ENCODE results near the gene SHROOM3. TPM values are rescaled to one million over a fixed set of nuclear protein-coding genes. Genes with fewer than 3 reads are reported as not detected.
A peak's percentile ranks its signal among the peaks of the same experiment; 100 is the strongest.
"Not testable (repeated sequence)": the region's sequence is repeated elsewhere in the genome, so short reads cannot be mapped to it uniquely, and the experiment has no call there.

SHROOM3 gene
- total and polyA plus RNA-seq, 8 donors: 13.5 to 96.9 (median 16.9) TPM

DNA sequence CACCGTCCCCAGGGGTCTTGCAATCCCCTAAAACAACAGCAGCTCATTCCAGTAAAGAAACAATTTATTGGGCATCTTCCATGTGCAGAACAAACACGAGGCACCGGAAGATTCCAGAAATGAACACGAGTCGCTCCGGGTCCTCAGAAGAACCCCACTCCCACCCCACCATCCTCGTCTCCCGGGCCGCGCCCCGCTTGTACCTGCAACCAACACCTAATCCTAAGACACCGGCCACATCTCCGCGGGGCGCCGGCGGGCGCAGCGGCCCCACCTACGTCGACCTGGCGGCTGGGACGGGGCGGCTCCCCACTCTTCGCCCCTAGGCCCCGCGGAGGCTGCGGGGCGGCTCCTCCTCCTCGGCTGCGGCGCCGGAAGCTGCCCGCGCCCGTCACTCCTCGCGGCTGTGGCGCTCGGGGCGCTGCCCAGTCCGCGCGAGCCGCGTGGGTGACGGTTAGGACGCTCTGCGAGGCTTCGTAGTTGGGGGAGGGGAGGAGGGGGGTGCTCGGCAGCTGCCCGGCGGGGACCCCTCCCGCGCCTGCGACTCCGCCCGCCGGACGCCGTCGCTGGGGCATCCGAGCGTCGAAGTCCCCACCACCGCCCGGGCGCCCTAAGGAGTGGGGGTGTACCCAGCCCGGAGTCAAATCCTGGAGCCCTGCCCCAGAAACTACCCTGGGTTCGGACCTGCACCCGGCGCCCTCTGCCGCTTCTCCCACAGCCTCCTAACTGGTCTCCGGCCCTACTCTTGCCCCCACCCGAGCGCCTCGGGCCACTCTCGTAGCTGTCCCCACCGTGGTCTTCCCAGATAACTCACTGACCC lies 14.1 kb upstream of the SHROOM3 start, which contains the start of gene CCDC158:
CCDC158 (minus strand) TSS at position 380 of the 820 bp plus-strand sequence. CDS start 17,934 bp downstream, outside the sequence.
- H3K36me3 ChIP-seq: no peaks in the 10 kb centered on the region
- ATAC-seq (peak; percentile 88), DNase-seq (peak in 2 of 4 donors; percentile 60 to 86)
- no peak within 1 kb of the TSS for H3K27ac ChIP-seq
- H3K4me1 ChIP-seq: peaks cover 0 to 10% of the 10 kb centered on the region in 2 donors
- TF ChIP-seq, protein P1, sequence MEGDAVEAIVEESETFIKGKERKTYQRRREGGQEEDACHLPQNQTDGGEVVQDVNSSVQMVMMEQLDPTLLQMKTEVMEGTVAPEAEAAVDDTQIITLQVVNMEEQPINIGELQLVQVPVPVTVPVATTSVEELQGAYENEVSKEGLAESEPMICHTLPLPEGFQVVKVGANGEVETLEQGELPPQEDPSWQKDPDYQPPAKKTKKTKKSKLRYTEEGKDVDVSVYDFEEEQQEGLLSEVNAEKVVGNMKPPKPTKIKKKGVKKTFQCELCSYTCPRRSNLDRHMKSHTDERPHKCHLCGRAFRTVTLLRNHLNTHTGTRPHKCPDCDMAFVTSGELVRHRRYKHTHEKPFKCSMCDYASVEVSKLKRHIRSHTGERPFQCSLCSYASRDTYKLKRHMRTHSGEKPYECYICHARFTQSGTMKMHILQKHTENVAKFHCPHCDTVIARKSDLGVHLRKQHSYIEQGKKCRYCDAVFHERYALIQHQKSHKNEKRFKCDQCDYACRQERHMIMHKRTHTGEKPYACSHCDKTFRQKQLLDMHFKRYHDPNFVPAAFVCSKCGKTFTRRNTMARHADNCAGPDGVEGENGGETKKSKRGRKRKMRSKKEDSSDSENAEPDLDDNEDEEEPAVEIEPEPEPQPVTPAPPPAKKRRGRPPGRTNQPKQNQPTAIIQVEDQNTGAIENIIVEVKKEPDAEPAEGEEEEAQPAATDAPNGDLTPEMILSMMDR (IDR thresholded peaks at IDR 0.05): no peak
- peaks cover 0 to 25% of the 10 kb centered on the region in 2 donors for H3K27me3 ChIP-seq
- H3K4me3 ChIP-seq: peak within 1 kb of the TSS; percentile 38 to 44
- intact Hi-C loops (cut with DNase I): no loop called here
- H3K9me3 ChIP-seq: no peaks in the 10 kb centered on the region

DNA sequence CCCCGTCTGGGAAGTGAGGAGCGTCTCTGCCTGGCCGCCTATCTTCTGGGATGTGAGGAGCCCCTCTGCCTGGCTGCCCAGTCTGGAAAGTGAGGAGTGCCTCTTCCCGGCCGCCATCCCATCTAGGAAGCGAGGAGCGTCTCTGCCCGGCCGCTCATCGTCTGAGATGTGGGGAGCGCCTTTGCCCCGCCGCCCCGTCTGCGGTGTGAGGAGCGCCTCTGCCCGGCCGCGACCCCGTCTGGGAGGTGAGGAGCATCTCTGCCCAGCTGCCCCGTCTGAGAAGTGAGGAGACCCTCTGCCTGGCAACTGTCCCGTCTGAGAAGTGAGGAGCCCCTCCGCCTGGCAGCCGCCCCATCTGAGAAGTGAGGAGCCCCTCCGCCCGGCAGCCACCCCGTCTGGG lies 11.9 kb upstream of the SHROOM3 start:
- DNase-seq: peak in 1 of 4 donors; percentile 65
- H3K9me3 ChIP-seq; H3K27ac ChIP-seq; intact Hi-C loops (cut with DNase I); H3K4me3 ChIP-seq; H3K36me3 ChIP-seq; ATAC-seq: not testable (repeated sequence)
- Histone ChIP-seq H3K4me1 (peaks cover 0 to 10% of the 10 kb centered on the region in 2 donors), H3K27me3 (peaks cover 0 to 25% of the 10 kb centered on the region in 2 donors)

DNA sequence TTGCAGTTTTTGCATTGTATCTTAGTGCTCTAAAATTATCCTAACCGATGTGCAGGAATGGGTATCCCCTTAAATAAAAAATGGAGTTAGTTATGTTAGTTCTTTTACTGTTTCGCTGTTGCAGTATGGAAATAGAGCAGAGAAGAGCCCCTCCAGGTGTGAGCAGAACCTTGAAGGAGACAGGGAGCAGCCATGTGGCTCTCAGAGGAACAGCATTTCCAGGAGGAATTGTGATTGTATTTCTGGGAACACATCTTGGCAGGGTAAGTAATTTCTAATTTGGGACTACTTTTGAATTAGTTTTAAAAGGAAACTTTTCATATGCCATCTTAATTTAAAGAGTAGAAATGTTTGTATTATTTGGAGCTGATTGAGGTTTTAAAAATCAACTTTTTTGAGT lies 8.8 kb upstream of the SHROOM3 start:
- TF ChIP-seq, protein P1 (IDR thresholded peaks at IDR 0.05): no peak
- Histone ChIP-seq H3K27ac (no peak overlapping the region), H3K4me3 (no peak overlapping the region), H3K9me3 (no peaks in the 10 kb centered on the region), H3K27me3 (peaks cover 0 to 10% of the 10 kb centered on the region in 2 donors), H3K4me1 (peaks cover 0 to 1% of the 10 kb centered on the region in 2 donors), H3K36me3 (no peaks in the 10 kb centered on the region)
- ATAC-seq (peak; percentile 40), DNase-seq (no peak)
- intact Hi-C loops (cut with DNase I): no loop called here

DNA sequence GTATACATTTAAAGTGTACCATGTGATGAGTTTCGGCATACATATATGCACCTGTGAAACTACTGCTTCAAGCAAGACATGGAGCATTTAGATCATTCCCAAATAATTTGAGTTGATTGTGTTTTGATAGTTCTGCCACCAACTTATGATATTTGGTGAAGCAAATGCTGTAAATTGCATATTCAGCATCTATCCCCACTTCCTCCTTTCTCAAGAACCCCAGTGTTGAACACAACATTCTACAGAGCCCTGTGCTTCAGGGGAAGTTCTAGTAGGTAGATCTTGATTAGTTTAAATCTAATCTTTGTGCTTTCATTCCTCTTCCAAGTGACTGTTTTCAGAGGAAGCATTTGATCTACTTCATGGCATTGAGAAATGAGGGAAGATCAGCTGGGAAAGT lies 5.4 kb upstream of the SHROOM3 start:
- Histone ChIP-seq H3K27me3 (peaks cover 0 to 5% of the 10 kb centered on the region in 2 donors), H3K36me3 (no peaks in the 10 kb centered on the region), H3K4me1 (no peaks in the 10 kb centered on the region), H3K9me3 (no peaks in the 10 kb centered on the region), H3K27ac (no peak overlapping the region), H3K4me3 (no peak overlapping the region)
- intact Hi-C loops (cut with DNase I): loop anchor here in 1 of 2 donors (5.0 kb wide), 1 partner anchor 73 kb away; no protein-coding TSS in a partner anchor
- DNase-seq (no peak), ATAC-seq (no peak)
- TF ChIP-seq, protein P1 (IDR thresholded peaks at IDR 0.05): no peak

DNA sequence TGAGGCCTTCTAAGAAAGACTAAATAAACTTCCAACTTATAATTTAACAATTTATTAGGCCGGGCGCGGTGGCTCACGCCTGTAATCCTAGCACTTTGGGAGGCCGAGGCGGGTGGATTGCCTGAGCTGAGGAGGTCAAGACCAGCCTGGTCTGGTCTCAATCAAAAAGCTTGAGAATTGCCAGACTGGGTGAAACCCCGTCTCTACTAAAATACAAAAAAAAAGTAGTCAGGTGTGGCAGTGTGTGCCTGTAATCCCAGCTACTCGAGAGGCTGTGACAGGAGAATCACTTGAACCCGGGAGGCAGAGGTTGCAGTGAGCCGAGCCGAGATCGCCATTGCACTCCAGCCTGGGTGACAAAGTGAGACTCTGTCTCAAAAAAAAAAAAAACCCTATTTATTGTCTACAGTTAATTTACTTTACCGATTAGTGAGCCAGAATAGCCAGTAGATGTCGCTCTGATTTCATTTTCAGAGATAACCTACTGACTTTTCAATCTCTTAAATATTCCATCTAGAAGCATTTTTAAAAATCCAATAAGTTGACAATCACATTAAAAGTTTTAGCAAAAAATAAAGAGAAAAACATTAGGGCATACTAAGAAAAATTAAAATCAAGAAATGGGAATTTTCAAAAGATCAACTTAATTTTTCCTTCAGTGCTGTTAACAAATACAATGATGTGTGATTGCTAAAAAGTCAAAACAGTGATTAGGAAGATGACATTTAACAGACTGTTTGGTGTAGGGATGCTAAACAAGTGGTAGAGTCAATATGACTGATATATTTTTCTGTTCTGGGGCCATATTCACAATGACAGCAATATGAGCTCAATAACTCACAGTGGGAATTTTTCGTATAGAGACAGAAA lies 4.3 kb upstream of the SHROOM3 start:
- Histone ChIP-seq H3K27ac (no peak overlapping the region), H3K9me3 (no peaks in the 10 kb centered on the region), H3K36me3 (no peaks in the 10 kb centered on the region), H3K4me3 (no peak overlapping the region), H3K27me3 (peaks cover 0 to 16% of the 10 kb centered on the region in 2 donors), H3K4me1 (no peaks in the 10 kb centered on the region)
- ATAC-seq: peak; percentile 45
- intact Hi-C loops (cut with DNase I): loop anchor here in 1 of 2 donors (5.0 kb wide), 1 partner anchor 72 kb away; no protein-coding TSS in a partner anchor
- DNase-seq: peak in 2 of 4 donors; percentile 36 to 61
- TF ChIP-seq, protein P1 (IDR thresholded peaks at IDR 0.05): peak; percentile 33 to 39

Data from left lung (tissue), 10 donors.